ENCODE data around the gene CSNK1G1.

DNA sequence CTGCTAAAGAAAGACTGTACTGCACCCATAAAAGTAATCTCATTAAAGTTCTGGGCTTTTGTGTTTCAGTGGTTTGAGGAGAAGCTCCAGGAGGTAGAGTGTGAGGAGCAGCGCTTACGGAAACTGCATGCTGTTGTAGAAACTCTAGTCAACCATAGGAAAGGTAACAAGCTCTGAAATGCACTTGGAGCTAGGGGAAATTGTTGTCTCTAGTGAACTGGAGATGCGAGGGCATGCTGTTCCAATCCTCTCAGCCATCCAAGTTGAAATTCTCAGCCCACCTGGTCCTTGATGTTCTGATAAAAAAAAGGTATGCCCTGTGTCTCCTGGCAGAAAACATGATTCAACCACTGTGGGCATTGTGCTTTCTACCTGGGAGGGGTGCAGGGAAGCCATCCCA is 225.8 kb downstream of the CSNK1G1 start:
- TF ChIP-seq CTCF (IDR thresholded peaks at IDR 0.05) (no peak), POLR2A (IDR thresholded peaks at IDR 0.05) (no peak)
